ENCODE data around the gene SMIM26. TPM values are rescaled to one million over a fixed set of nuclear protein-coding genes. Genes with fewer than 3 reads are reported as not detected.

Gene SMIM26
- total RNA-seq, 1 experiment from 2014 or later = 234 TPM

- DNase-seq (ENCODE audit: low read depth) = no peak
These were observed 12.8 kb downstream of the SMIM26 start for GRCh38 chr20:18580012-18580411.

GRCh38 chr20:18585134-18585533 lies 17.9 kb downstream of the SMIM26 start:
- peak; percentile 27 for DNase-seq (ENCODE audit: low read depth)

GRCh38 chr20:18587665-18588573 lies 20.7 kb downstream of the SMIM26 start, which contains the start of gene DTD1:
TSS of gene DTD1 (plus strand) at chr20:18588054. CDS start at chr20:18588073, 19 bp downstream.
- peak; percentile 86 for DNase-seq (ENCODE audit: low read depth)

DNA sequence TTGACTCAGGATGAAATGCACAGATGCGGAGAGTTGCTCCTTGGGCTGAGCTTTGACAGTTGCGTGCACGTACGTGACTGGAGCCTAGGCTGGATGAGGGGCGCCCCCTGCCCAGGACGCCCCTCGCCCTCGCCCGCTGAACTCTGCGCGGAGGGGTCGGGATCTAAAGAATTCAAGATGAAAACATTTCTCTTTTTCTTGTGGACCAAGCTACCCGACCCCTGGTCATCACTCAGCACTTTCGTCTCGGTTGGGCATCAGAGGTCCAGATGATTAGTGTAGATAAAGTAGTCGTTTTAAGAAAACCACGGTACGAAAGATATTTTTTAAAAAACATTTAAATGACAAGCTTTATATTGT lies 21.3 kb downstream of the SMIM26 start:
- DNase-seq (ENCODE audit: low read depth) = no peak

- DNase-seq (ENCODE audit: low read depth) = peak; percentile 19
These were observed 22.9 kb downstream of the SMIM26 start for GRCh38 chr20:18589941-18590674.

- no peak for DNase-seq (ENCODE audit: low read depth)
These were observed 29.0 kb downstream of the SMIM26 start for GRCh38 chr20:18596270-18596669.

GRCh38 chr20:18609741-18610140 lies 42.5 kb downstream of the SMIM26 start:
- no peak for DNase-seq (ENCODE audit: low read depth)

DNA sequence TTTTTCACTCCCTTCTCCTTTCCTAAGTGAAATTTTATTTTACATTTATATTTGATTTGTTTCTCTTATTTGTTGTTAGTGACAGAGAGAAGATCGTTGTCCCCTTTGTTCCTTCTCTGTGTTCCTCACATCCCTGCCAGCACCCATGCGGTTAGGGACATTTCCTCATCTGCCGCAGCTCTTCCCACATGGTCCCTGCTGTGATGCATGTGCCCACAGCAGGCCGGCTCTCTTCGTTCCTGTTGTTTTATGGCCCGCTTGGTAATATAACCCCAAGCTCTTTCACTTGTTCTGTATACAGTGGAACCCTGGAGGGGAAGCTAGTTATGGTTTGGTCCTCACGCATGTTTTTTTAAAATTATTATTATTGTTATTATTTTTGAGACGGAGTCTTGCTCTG lies 44.3 kb downstream of the SMIM26 start:
- no peak for DNase-seq (ENCODE audit: low read depth)

- DNase-seq (ENCODE audit: low read depth) = no peak
These were observed 46.3 kb downstream of the SMIM26 start for GRCh38 chr20:18613553-18613952.

DNA sequence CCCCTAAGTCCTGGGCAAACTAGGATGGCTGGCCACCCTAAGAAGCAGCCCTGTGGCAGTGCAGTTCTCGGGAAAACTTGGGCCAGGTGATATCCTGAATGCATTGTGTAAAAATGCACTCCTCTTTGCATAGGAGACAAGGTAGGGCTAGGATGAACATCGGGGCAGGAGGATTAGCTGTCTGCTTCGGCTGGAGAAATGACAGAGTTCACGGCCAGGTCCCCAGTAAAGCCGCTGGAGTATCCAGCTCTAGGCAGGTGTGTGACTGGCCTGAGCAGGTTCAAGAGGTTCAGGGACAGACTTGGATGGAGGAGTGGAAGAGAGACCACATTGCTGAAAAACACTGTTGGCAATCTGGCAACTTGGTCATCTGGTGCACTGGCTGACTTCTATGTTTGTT lies 47.0 kb downstream of the SMIM26 start:
- DNase-seq (ENCODE audit: low read depth) = no peak

GRCh38 chr20:18615020-18615650 lies 47.9 kb downstream of the SMIM26 start:
- no peak for DNase-seq (ENCODE audit: low read depth)

Other genes starting within 250 kb of the SMIM26 start
- gene DZANK1, start 100.4 kb upstream of the SMIM26 start, total RNA-seq (2014; rRNA removed; shearing (Covaris generic)) = 2.1 and 3.2 TPM in 2 replicates
- 28.7 and 29.7 TPM in 2 replicates for gene POLR3F, start 100.0 kb upstream of the SMIM26 start, total RNA-seq (2014; rRNA removed; shearing (Covaris generic))
- gene RBBP9, start 70.2 kb upstream of the SMIM26 start, total RNA-seq (2014; rRNA removed; shearing (Covaris generic)) = 42.5 and 50.4 TPM in 2 replicates
- 100 and 108 TPM in 2 replicates for gene SEC23B, start 59.5 kb upstream of the SMIM26 start, total RNA-seq (2014; rRNA removed; shearing (Covaris generic))
- 109 and 127 TPM in 2 replicates for gene DTD1, start 20.6 kb downstream of the SMIM26 start, total RNA-seq (2014; rRNA removed; shearing (Covaris generic))
- gene SCP2D1, start 246.4 kb downstream of the SMIM26 start, total RNA-seq (2014; rRNA removed; shearing (Covaris generic)) = not detected in 2 replicates

Measured in RPMI7951 (cell line).